Measurements from ENCODE around the gene FLT1. TPM values are rescaled to one million over a fixed set of nuclear protein-coding genes. Genes with fewer than 3 reads are reported as not detected.

The FLT1 gene
- total RNA-seq, 1 donor from 2014 or later, result 0.47 TPM

DNA sequence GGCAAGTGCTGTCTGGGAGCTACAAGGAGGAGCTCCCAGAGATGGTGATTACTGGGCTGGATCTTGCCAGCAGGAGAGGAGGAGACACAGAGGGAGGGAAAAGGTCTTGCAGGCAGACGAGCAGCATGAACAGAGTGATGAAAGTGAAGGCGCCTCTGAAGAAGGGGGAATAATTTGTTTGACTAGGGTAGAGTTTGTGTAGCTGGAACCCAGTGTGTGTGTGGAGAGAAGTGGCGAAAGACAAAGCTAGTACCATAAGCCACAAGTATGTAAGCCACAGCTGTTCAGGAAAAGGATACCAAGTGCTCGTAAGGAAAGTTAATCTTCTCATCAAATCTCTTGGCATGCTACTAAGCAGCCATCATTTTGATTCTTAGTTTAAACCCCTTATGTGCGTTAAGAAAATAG is 5.4 kb downstream of the FLT1 start:
- peaks cover 28% of the 10 kb centered on the region for H3K27me3 Mint-ChIP-seq (ENCODE audit: insufficient read depth, low read depth)
- Histone ChIP-seq H3K4me2 (no peak overlapping the region), H2AFZ (replicated peaks) (no peak overlapping the region), H4K20me1 (ENCODE audit: low read depth) (peaks cover 10% of the 10 kb centered on the region), H3K9me3 (ENCODE audit: low read depth) (no peaks in the 10 kb centered on the region), H3K27me3 (peaks cover 45% of the 10 kb centered on the region), H3K36me3 (no peaks in the 10 kb centered on the region), H3F3A (ENCODE audit: low read depth) (peaks cover 8% of the 10 kb centered on the region), H3K4me1 (peaks cover 11% of the 10 kb centered on the region), H3K27ac (no peak overlapping the region), H3K79me2 (ENCODE audit: low read depth) (peaks cover 10% of the 10 kb centered on the region), H3K4me3 (no peak overlapping the region), H3K9ac (no peak overlapping the region)
- DNase-seq (ENCODE audit: low spot score), result no peak
- H3K4me3 Mint-ChIP-seq, result no peak overlapping the region
- TF ChIP-seq EZH2 (IDR thresholded peaks at IDR 0.05) (no peak), EZH2phosphoT487 (IDR thresholded peaks at IDR 0.05) (no peak), CTCF (IDR thresholded peaks at IDR 0.05) (no peak)
- H3K4me1 Mint-ChIP-seq, result peaks cover 5% of the 10 kb centered on the region
- H3K27ac Mint-ChIP-seq, result no peak overlapping the region
- no peaks in the 10 kb centered on the region for H3K9me3 Mint-ChIP-seq
- H3K36me3 Mint-ChIP-seq, result no peaks in the 10 kb centered on the region

- no peak for DNase-seq (ENCODE audit: low spot score)
- Histone ChIP-seq H3K4me3 (no peak overlapping the region), H3K9me3 (ENCODE audit: low read depth) (no peaks in the 10 kb centered on the region), H2AFZ (replicated peaks) (no peak overlapping the region), H3K27me3 (peaks cover 34% of the 10 kb centered on the region), H3K9ac (no peak overlapping the region), H3K79me2 (ENCODE audit: low read depth) (peaks cover 10% of the 10 kb centered on the region), H3K36me3 (no peaks in the 10 kb centered on the region), H3F3A (ENCODE audit: low read depth) (no peaks in the 10 kb centered on the region), H3K4me1 (peaks cover 7% of the 10 kb centered on the region), H4K20me1 (ENCODE audit: low read depth) (peaks cover under 1% of the 10 kb centered on the region), H3K27ac (no peak overlapping the region), H3K4me2 (no peak overlapping the region)
- TF ChIP-seq CTCF (IDR thresholded peaks at IDR 0.05) (no peak), EZH2 (IDR thresholded peaks at IDR 0.05) (no peak), EZH2phosphoT487 (IDR thresholded peaks at IDR 0.05) (no peak)
- no peak overlapping the region for H3K27ac Mint-ChIP-seq
- no peak overlapping the region for H3K4me3 Mint-ChIP-seq
- no peaks in the 10 kb centered on the region for H3K36me3 Mint-ChIP-seq
- no peaks in the 10 kb centered on the region for H3K9me3 Mint-ChIP-seq
- peaks cover 3% of the 10 kb centered on the region for H3K4me1 Mint-ChIP-seq
- H3K27me3 Mint-ChIP-seq (ENCODE audit: insufficient read depth, low read depth), result peaks cover 26% of the 10 kb centered on the region
Measured at GRCh38 chr13:28488376-28489005, 6.4 kb downstream of the FLT1 start.

- H3K27ac ChIP-seq, result no peak overlapping the region
- Mint-ChIP-seq H3K9me3 (no peaks in the 10 kb centered on the region), H3K27me3 (ENCODE audit: insufficient read depth, low read depth) (peaks cover 8% of the 10 kb centered on the region), H3K4me1 (no peaks in the 10 kb centered on the region), H3K4me3 (no peak overlapping the region), H3K27ac (no peak overlapping the region), H3K36me3 (no peaks in the 10 kb centered on the region)
- H3K9ac ChIP-seq, result no peak overlapping the region
- no peaks in the 10 kb centered on the region for H3K9me3 ChIP-seq (ENCODE audit: low read depth)
- H4K20me1 ChIP-seq (ENCODE audit: low read depth), result no peaks in the 10 kb centered on the region
- no peaks in the 10 kb centered on the region for H3F3A ChIP-seq (ENCODE audit: low read depth)
- no peaks in the 10 kb centered on the region for H3K36me3 ChIP-seq
- no peak for DNase-seq (ENCODE audit: low spot score)
- peaks cover 10% of the 10 kb centered on the region for H3K27me3 ChIP-seq
- no peaks in the 10 kb centered on the region for H3K79me2 ChIP-seq (ENCODE audit: low read depth)
- no peak overlapping the region for H3K4me3 ChIP-seq
- TF ChIP-seq CTCF (IDR thresholded peaks at IDR 0.05), result no peak
- H3K4me1 ChIP-seq, result no peaks in the 10 kb centered on the region
- no peak overlapping the region for H3K4me2 ChIP-seq
- H2AFZ ChIP-seq (replicated peaks), result no peak overlapping the region
Measured at GRCh38 chr13:28485996-28486543, 8.9 kb downstream of the FLT1 start.

All from neural progenitor cell (in vitro differentiated cells).